Mammary epithelial cell (primary cell): ENCODE data around the gene CABP2.

ENCODE experiments used
- EZH2 ChIP-seq: IDR thresholded peaks from 2 replicates; pipeline ENCODE4 v1.6.1; 2012; ENCODE audit warnings: low read length, inconsistent platforms, borderline replicate concordance
- TF ChIP-seq, protein P1 (sequence below), 2 donors: IDR thresholded peaks in 1 of 2; conservative IDR thresholded peaks in 1 of 2; 2 replicates each; pipeline ENCODE4 v1.5.1; 2011 to 2012; ENCODE audit warnings: inconsistent platforms in 2 of 2, low read length in 2 of 2, mild to moderate bottlenecking in 2 of 2, control low read depth in 1 of 2, low read depth in 1 of 2; ENCODE audit not compliant: insufficient read depth in 1 of 2; ENCODE audit errors: extremely low read depth in 1 of 2

DNA sequence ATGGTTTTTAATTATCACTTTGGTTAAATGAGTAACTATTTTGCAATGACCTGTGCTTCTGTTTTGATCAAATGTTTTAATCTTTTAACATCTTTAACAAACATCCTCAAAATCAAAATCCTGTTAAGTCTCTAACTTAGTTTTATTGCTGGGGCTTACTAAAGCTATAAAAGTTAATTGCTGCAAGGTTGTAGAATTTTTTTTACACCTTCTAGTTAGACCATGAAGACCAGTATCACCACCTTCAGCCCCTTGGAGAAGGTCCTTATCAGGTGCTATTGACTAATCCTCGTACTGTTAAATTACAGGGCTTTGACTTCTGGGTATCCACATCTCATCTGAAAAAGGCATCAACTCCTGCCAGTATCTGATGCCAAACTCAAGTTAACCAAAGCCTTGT lies 12.3 kb upstream of the CABP2 start:
- TF ChIP-seq, protein P1, sequence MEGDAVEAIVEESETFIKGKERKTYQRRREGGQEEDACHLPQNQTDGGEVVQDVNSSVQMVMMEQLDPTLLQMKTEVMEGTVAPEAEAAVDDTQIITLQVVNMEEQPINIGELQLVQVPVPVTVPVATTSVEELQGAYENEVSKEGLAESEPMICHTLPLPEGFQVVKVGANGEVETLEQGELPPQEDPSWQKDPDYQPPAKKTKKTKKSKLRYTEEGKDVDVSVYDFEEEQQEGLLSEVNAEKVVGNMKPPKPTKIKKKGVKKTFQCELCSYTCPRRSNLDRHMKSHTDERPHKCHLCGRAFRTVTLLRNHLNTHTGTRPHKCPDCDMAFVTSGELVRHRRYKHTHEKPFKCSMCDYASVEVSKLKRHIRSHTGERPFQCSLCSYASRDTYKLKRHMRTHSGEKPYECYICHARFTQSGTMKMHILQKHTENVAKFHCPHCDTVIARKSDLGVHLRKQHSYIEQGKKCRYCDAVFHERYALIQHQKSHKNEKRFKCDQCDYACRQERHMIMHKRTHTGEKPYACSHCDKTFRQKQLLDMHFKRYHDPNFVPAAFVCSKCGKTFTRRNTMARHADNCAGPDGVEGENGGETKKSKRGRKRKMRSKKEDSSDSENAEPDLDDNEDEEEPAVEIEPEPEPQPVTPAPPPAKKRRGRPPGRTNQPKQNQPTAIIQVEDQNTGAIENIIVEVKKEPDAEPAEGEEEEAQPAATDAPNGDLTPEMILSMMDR (conservative IDR thresholded peaks at IDR 0.05 in 1 of 2, IDR thresholded peaks at IDR 0.05 in 1 of 2; ENCODE audit: extremely low read depth in 1 of 2, insufficient read depth in 1 of 2, low read depth in 1 of 2, low read length in 2 of 2) = no peak
- no peak for TF ChIP-seq EZH2
